Ishikawa (cell line): Measurements from ENCODE around the gene BIRC5.

Experiments
- CEBPB ChIP-seq: IDR thresholded peaks from 2 replicates; pipeline ENCODE4 v1.6.1; 2012
- EP300 ChIP-seq: IDR thresholded peaks from 2 replicates; pipeline ENCODE4 v1.6.1; 2012; ENCODE audit warnings: borderline replicate concordance
- MAX ChIP-seq: IDR thresholded peaks from 2 replicates; pipeline ENCODE4 v1.6.1; 2012
- RAD21 ChIP-seq: IDR thresholded peaks from 2 replicates; pipeline ENCODE4 v1.6.1; 2012; ENCODE audit warnings: low read depth
- TAF1 ChIP-seq: IDR thresholded peaks from 2 replicates; pipeline ENCODE4 v1.6.1; 2012; ENCODE audit warnings: low read depth, mild to moderate bottlenecking
- YY1 ChIP-seq: IDR thresholded peaks from 2 replicates; pipeline ENCODE4 v1.6.1; 2012; ENCODE audit warnings: low read depth
- ZBTB7A ChIP-seq: IDR thresholded peaks from 2 replicates; pipeline ENCODE4 v1.6.1; 2012; ENCODE audit warnings: low read depth

- TF ChIP-seq YY1 (no peak), ZBTB7A (no peak), RAD21 (no peak), MAX (no peak), EP300 (no peak), CEBPB (no peak), TAF1 (no peak)
Measured at GRCh38 chr17:78225088-78225865, 11.2 kb downstream of the BIRC5 start.
